Endometrial microvascular endothelial cells (primary cell): ENCODE measurements around the gene LCN12. TPM values are rescaled to one million over a fixed set of nuclear protein-coding genes. Genes with fewer than 3 reads are reported as not detected.

Experiments used
- in situ Hi-C: cut with HindIII; loops from 2 replicates; pipeline ENCODE4 v1.10.0; 2017; ENCODE audit warnings: low sequenced_read_pairs, low pct_unique_long_range_greater_than_20kb; ENCODE audit errors: inconsistent ontology term
- total RNA-seq: library from RNA; depleted of rRNA; stranded (reverse); fragments of >200 nt; gene quantifications from one replicate; pipeline ENCODE4 v1.2.3, GENCODE V29; 2015; ENCODE audit errors: inconsistent ontology term

LCN12 gene
- total RNA-seq, 1 donor from 2014 or later: not detected

- in situ Hi-C loops: no loop called here
Observed at GRCh38 chr9:136979769-136980587, 27.9 kb downstream of the LCN12 start.

- in situ Hi-C loops: no loop called here
Observed at GRCh38 chr9:136980669-136981478, 28.8 kb downstream of the LCN12 start.

- in situ Hi-C loops: no loop called here
Observed at GRCh38 chr9:136981588-136982231, 29.6 kb downstream of the LCN12 start.

- in situ Hi-C loops: no loop called here
Observed at GRCh38 chr9:136982232-136983051, 30.4 kb downstream of the LCN12 start, which contains the start of gene LCNL1. Gene LCNL1 (plus strand): TSS chr9:136982993. CDS start chr9:136983587, 594 bp downstream.

- in situ Hi-C loops: no loop called here
Observed at GRCh38 chr9:136983167-136983566, 31.1 kb downstream of the LCN12 start.

GRCh38 chr9:136983656-136984314 is 31.7 kb downstream of the LCN12 start:
- in situ Hi-C loops: no loop called here

- in situ Hi-C loops: no loop called here
Observed at GRCh38 chr9:136984464-136985026, 32.5 kb downstream of the LCN12 start.

GRCh38 chr9:136985027-136985602 is 33.0 kb downstream of the LCN12 start:
- in situ Hi-C loops: no loop called here

GRCh38 chr9:136985853-136986252 is 33.8 kb downstream of the LCN12 start:
- in situ Hi-C loops: no loop called here

- in situ Hi-C loops: no loop called here
Observed at GRCh38 chr9:136988872-136989271, 36.8 kb downstream of the LCN12 start.

GRCh38 chr9:136990242-136990911 is 38.3 kb downstream of the LCN12 start:
- in situ Hi-C loops: no loop called here

GRCh38 chr9:136991993-136992818 is 40.1 kb downstream of the LCN12 start, which contains the start of gene PAXX:
Gene PAXX (plus strand): TSS chr9:136992422. CDS start chr9:136992444, 22 bp downstream.
- in situ Hi-C loops: no loop called here

GRCh38 chr9:136992819-136993369 is 40.8 kb downstream of the LCN12 start:
- in situ Hi-C loops: no loop called here

- in situ Hi-C loops: no loop called here
Observed at GRCh38 chr9:136994180-136994887, 42.3 kb downstream of the LCN12 start.

- in situ Hi-C loops: no loop called here
Observed at GRCh38 chr9:136994888-136995230, 42.8 kb downstream of the LCN12 start.
